GM12878 (cell line): Measurements from ENCODE around the gene NDRG4. TPM values are rescaled to one million over a fixed set of nuclear protein-coding genes. Genes with fewer than 3 reads are reported as not detected.

ENCODE experiments used
- ATAC-seq: fragments of 200-7000 bp; cut with Tn5 transposase; 3 replicates; pipeline ENCODE4 v1.9.1; 2020; ENCODE audit warnings: mild to moderate bottlenecking, moderate library complexity
- BruUV-seq: library from RNA; stranded (reverse); fragments of 400-500 nt; replicated peaks from 2 replicates; lab custom pipeline; 2021; lab: Mats Ljungman, UMichigan
- CTCF ChIA-PET: fragments of 300-600 bp; sonication (Branson Sonifier 250); formaldehyde crosslinking; extraction: SDS; loops from one replicate; lab custom pipeline; 2021; ENCODE audit warnings: inconsistent platforms; lab: Yijun Ruan, JAX
- POLR2A ChIA-PET: fragments of 350-600 bp; formaldehyde crosslinking; extraction: SDS; loops from one replicate; lab custom pipeline; 2021; ENCODE audit warnings: inconsistent platforms; lab: Charles Lee
- RAD21 ChIA-PET: fragments of 300-600 bp; sonication (Branson Sonifier 250); formaldehyde crosslinking; loops from one replicate; lab custom pipeline; 2023; ENCODE audit warnings: antibody characterized with exemption; ENCODE audit not compliant: unreplicated experiment; lab: Charles Lee
- SMC1A ChIA-PET: fragments of 300-600 bp; sonication (Branson Sonifier 250); formaldehyde crosslinking; loops from one replicate; lab custom pipeline; 2023; ENCODE audit not compliant: unreplicated experiment, uncharacterized antibody; lab: Charles Lee
- DNase-seq: peaks from one replicate; pipeline ENCODE4 v3.0.0-alpha.2; 2011; ENCODE audit warnings: low read depth, low spot score
- FAIRE-seq: peaks from 3 replicates; lab custom pipeline; 2011; peaks lifted over from hg19 to GRCh38; lab: Jason Lieb, UNC
- H2AFZ ChIP-seq: 2 replicates; pipeline ENCODE4 v1.6.0; 2011; ENCODE audit warnings: low read depth, low read length, control low read depth; ENCODE audit not compliant: control insufficient read depth
- H3K27ac ChIP-seq: 2 replicates; pipeline ENCODE4 v1.5.1; 2011; ENCODE audit warnings: control low read depth; ENCODE audit not compliant: control insufficient read depth, insufficient read depth
- H3K27me3 ChIP-seq, 2 experiments: replicated peaks in 1 of 2; 2 replicates each; pipeline versions ENCODE4 v1.6.0 to v1.6.1; 2011; ENCODE audit warnings: low read length in 1 of 2; ENCODE audit not compliant: control insufficient read depth in 2 of 2, insufficient read depth in 2 of 2
- H3K36me3 ChIP-seq, 2 experiments: 2 replicates each; pipeline ENCODE4 v1.5.1; 2011; ENCODE audit warnings: low read length in 1 of 2; ENCODE audit not compliant: control insufficient read depth in 2 of 2, insufficient read depth in 2 of 2
- H3K4me1 ChIP-seq: 2 replicates; pipeline ENCODE4 v1.6.1; 2011; ENCODE audit warnings: mild to moderate bottlenecking, low read length, moderate library complexity, mixed read lengths; ENCODE audit not compliant: control insufficient read depth, insufficient read depth
- H3K4me2 ChIP-seq: 2 replicates; pipeline ENCODE4 v1.6.0; 2011; ENCODE audit warnings: control low read depth; ENCODE audit not compliant: control insufficient read depth, insufficient read depth
- H3K4me3 ChIP-seq: fragments of 200-600 bp; sonication (generic); 2 replicates; pipeline ENCODE4 v1.5.1; 2016
- H3K79me2 ChIP-seq: 2 replicates; pipeline ENCODE4 v1.6.0; 2011; ENCODE audit warnings: low read length; ENCODE audit not compliant: control insufficient read depth, insufficient read depth
- H3K9ac ChIP-seq: 2 replicates; pipeline ENCODE4 v1.8.0; 2011; ENCODE audit warnings: low read length, control low read depth, mixed read lengths; ENCODE audit not compliant: control insufficient read depth, insufficient read depth
- H3K9me3 ChIP-seq: replicated peaks from 3 replicates; pipeline ENCODE4 v1.5.1; 2011; ENCODE audit warnings: mild to moderate bottlenecking, low read length; ENCODE audit not compliant: control insufficient read depth, insufficient read depth
- H4K20me1 ChIP-seq: 2 replicates; pipeline ENCODE4 v1.6.0; 2011; ENCODE audit not compliant: control insufficient read depth, insufficient read depth
- ASH2L ChIP-seq: fragments of 300-600, 200-600 bp; sonication (generic); IDR thresholded peaks from 2 replicates; pipeline ENCODE4 v1.6.1; 2017; ENCODE audit warnings: low read depth, mild to moderate bottlenecking, borderline replicate concordance
- ATF2 ChIP-seq: IDR thresholded peaks from 2 replicates; pipeline ENCODE4 v1.6.1; 2012; ENCODE audit warnings: low read length, inconsistent platforms
- ATF7 ChIP-seq: fragments of 450-650 bp; IDR thresholded peaks from 2 replicates; pipeline ENCODE4 v1.6.1; 2016; ENCODE audit warnings: low read depth, mild to moderate bottlenecking
- BMI1 ChIP-seq: fragments of 450-650 bp; IDR thresholded peaks from 2 replicates; pipeline ENCODE4 v1.6.1; 2016; ENCODE audit warnings: mild to moderate bottlenecking, moderate library complexity, borderline replicate concordance
- EZH2 ChIP-seq: IDR thresholded peaks from 2 replicates; pipeline ENCODE4 v1.6.1; 2012; ENCODE audit warnings: low read depth, mild to moderate bottlenecking, control low read depth, inconsistent platforms, low read length, borderline replicate concordance; ENCODE audit not compliant: control insufficient read depth
- IKZF1 ChIP-seq: fragments of 450-650 bp; conservative IDR thresholded peaks from 2 replicates; pipeline ENCODE4 v1.6.1; 2017; ENCODE audit warnings: antibody characterized with exemption, mild to moderate bottlenecking
- IKZF2 ChIP-seq, 2 experiments: fragments of 450-650 bp; IDR thresholded peaks; 2 replicates each; pipeline ENCODE4 v1.6.1; 2017; ENCODE audit warnings: mild to moderate bottlenecking in 2 of 2, moderate library complexity in 2 of 2
- IRF4 ChIP-seq: IDR thresholded peaks from 2 replicates; pipeline ENCODE4 v1.6.1; 2011; ENCODE audit warnings: low read depth, low read length
- NFXL1 ChIP-seq: fragments of 450-650 bp; IDR thresholded peaks from 2 replicates; pipeline ENCODE4 v1.6.1; 2017; ENCODE audit warnings: antibody characterized with exemption, mild to moderate bottlenecking, borderline replicate concordance
- PKNOX1 ChIP-seq: fragments of 450-650 bp; IDR thresholded peaks from 2 replicates; pipeline ENCODE4 v1.6.1; 2016; ENCODE audit warnings: mild to moderate bottlenecking
- RCOR1 ChIP-seq: conservative IDR thresholded peaks from 2 replicates; pipeline ENCODE4 v1.6.1; 2012; ENCODE audit warnings: low read depth, low read length, improper control_type of control experiment
- RUNX3 ChIP-seq: IDR thresholded peaks from 2 replicates; pipeline ENCODE4 v1.6.1; 2012; ENCODE audit warnings: low read length, inconsistent platforms
- SMAD1 ChIP-seq: fragments of 450-650 bp; IDR thresholded peaks from 2 replicates; pipeline ENCODE4 v1.6.1; 2018; ENCODE audit warnings: mild to moderate bottlenecking, low read depth; ENCODE audit not compliant: partially characterized antibody
- SMARCA5 ChIP-seq: fragments of 450-650 bp; IDR thresholded peaks from 2 replicates; pipeline ENCODE4 v1.6.1; 2017; ENCODE audit warnings: mild to moderate bottlenecking
- SP1 ChIP-seq: IDR thresholded peaks from one replicate; pipeline ENCODE4 v1.6.1; 2011; ENCODE audit warnings: low read depth, low read length
- SREBF2 ChIP-seq: IDR thresholded peaks from 2 replicates; pipeline ENCODE4 v1.6.1; 2012; ENCODE audit warnings: mild to moderate bottlenecking, low read length
- STAT1 ChIP-seq: fragments of 450-650 bp; conservative IDR thresholded peaks from 2 replicates; pipeline ENCODE4 v1.6.1; 2014; ENCODE audit warnings: antibody characterized with exemption, mild to moderate bottlenecking
- SUPT20H ChIP-seq: IDR thresholded peaks from 2 replicates; pipeline ENCODE4 v1.6.1; 2011; ENCODE audit warnings: low read depth, mild to moderate bottlenecking, low read length, moderate library complexity, borderline replicate concordance; ENCODE audit not compliant: control insufficient read depth
- ZNF217 ChIP-seq: fragments of 450-650 bp; IDR thresholded peaks from 2 replicates; pipeline ENCODE4 v1.6.1; 2017; ENCODE audit warnings: antibody characterized with exemption, mild to moderate bottlenecking
- ZNF274 ChIP-seq: IDR thresholded peaks from one replicate; pipeline ENCODE4 v1.8.0; 2011; ENCODE audit not compliant: insufficient read length, insufficient read depth
- WGBS: methylation state at CpG from one replicate; pipeline ENCODE4 v1.1.6; 2016; ENCODE audit warnings: low lambda C conversion rate; ENCODE audit not compliant: insufficient replicate concordance, insufficient coverage; ENCODE audit errors: missing lambda C conversion rate; 5-methylcytosine and 5-hydroxymethylcytosine counted together
- in situ Hi-C: fragments of 300-500 bp; cut with MboI; formaldehyde crosslinking; loops from 9 replicates; pipeline ENCODE4 v1.14.3; 2018; ENCODE audit warnings: mixed read lengths
- intact Hi-C: fragments of 100-400 bp; cut with micrococcal nuclease; formaldehyde crosslinking; loops from one replicate; pipeline ENCODE4 v1.14.2; 2022; ENCODE audit not compliant: unreplicated experiment
- polyA plus RNA-seq, 11 experiments: library from polyadenylated mRNA; depleted of rRNA in 4 of 11; unstranded in 6 of 11; stranded (reverse) in 5 of 11; fragments of >200 nt; fragmentation: Nextera tagmentation in 4 of 11; fragmentation: Illumina TruSeq in 1 of 11; extraction: Ambion mirVana in 4 of 11; extraction: Trizol in 1 of 11; gene quantifications; 1 replicate in 1 of 11; 2 replicates in 10 of 11; pipeline versions ENCODE4 v1.2.1 to v1.2.3, GENCODE V29; 2011 to 2016; ENCODE audit warnings: inconsistent platforms in 2 of 11, missing spikeins in 2 of 11, low read depth in 1 of 11
- total RNA-seq, 4 experiments: library from RNA; depleted of rRNA in 3 of 4; stranded (reverse); fragments of >200 nt in 3 of 4; fragmentation: Illumina TruSeq in 1 of 4; extraction: Trizol in 1 of 4; gene quantifications; 2 replicates each; pipeline versions ENCODE4 v1.2.1 to v1.2.3, GENCODE V29; 2013 to 2021
- TF ChIP-seq, protein P1 (sequence below): IDR thresholded peaks from 2 replicates; pipeline ENCODE4 v1.6.1; 2012; ENCODE audit warnings: mild to moderate bottlenecking, low read depth, low read length

The NDRG4 gene
- total and polyA plus RNA-seq, 10 of the 15 experiments (the other 5 are each of a cell fraction or from before 2014, with no cell fraction given) = 0.33 to 3.8 (median 2.5) TPM

GRCh38 chr16:58460219-58460610, 39.7 kb upstream of the NDRG4 start (continued):
- TF ChIP-seq SUPT20H (no peak), IRF4 (no peak), SMARCA5 (no peak), RCOR1 (no peak)

GRCh38 chr16:58461056-58461455, 38.9 kb upstream of the NDRG4 start:
- ATAC-seq (no peak), DNase-seq (no peak), FAIRE-seq (no peak)
- Histone ChIP-seq H3K9ac (no peak overlapping the region), H2AFZ (no peak overlapping the region), H3K4me3 (no peak overlapping the region), H3K9me3 (no peaks in the 10 kb centered on the region), H3K4me1 (no peaks in the 10 kb centered on the region), H3K27ac (no peak overlapping the region), H4K20me1 (no peaks in the 10 kb centered on the region), H3K4me2 (no peak overlapping the region), H3K27me3 (peaks cover 6 to 10% of the 10 kb centered on the region in 2 experiments; a peak in 3 of 4 replicates), H3K36me3 (no peaks in the 10 kb centered on the region), H3K79me2 (no peaks in the 10 kb centered on the region)
- ChIA-PET CTCF (no interaction called here), POLR2A (no interaction called here), RAD21 (no interaction called here), SMC1A (no interaction called here)
- TF ChIP-seq, protein P1, sequence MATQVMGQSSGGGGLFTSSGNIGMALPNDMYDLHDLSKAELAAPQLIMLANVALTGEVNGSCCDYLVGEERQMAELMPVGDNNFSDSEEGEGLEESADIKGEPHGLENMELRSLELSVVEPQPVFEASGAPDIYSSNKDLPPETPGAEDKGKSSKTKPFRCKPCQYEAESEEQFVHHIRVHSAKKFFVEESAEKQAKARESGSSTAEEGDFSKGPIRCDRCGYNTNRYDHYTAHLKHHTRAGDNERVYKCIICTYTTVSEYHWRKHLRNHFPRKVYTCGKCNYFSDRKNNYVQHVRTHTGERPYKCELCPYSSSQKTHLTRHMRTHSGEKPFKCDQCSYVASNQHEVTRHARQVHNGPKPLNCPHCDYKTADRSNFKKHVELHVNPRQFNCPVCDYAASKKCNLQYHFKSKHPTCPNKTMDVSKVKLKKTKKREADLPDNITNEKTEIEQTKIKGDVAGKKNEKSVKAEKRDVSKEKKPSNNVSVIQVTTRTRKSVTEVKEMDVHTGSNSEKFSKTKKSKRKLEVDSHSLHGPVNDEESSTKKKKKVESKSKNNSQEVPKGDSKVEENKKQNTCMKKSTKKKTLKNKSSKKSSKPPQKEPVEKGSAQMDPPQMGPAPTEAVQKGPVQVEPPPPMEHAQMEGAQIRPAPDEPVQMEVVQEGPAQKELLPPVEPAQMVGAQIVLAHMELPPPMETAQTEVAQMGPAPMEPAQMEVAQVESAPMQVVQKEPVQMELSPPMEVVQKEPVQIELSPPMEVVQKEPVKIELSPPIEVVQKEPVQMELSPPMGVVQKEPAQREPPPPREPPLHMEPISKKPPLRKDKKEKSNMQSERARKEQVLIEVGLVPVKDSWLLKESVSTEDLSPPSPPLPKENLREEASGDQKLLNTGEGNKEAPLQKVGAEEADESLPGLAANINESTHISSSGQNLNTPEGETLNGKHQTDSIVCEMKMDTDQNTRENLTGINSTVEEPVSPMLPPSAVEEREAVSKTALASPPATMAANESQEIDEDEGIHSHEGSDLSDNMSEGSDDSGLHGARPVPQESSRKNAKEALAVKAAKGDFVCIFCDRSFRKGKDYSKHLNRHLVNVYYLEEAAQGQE = no peak
- TF ChIP-seq SMAD1 (no peak), EZH2 (no peak), STAT1 (no peak), BMI1 (no peak), ATF2 (no peak), IKZF1 (no peak), RUNX3 (no peak), RCOR1 (no peak), ATF7 (no peak), SP1 (no peak), ASH2L (no peak), NFXL1 (no peak), ZNF217 (no peak), IKZF2 (IDR thresholded peaks at IDR 0.05) (no peak), PKNOX1 (no peak), SUPT20H (no peak), SREBF2 (no peak), ZNF274 (no peak)
- in situ Hi-C loops (no loop called here), intact Hi-C loops (no loop called here)
- WGBS = 84% methylated on average over 5 of the region's 5 CpGs
- no TSS peak for BruUV-seq
